Measurements from ENCODE around the gene SPIN2A. TPM values are rescaled to one million over a fixed set of nuclear protein-coding genes. Genes with fewer than 3 reads are reported as not detected.

SPIN2A gene
- total and polyA plus RNA-seq, 10 of the 15 experiments (the other 5 are each of a cell fraction or from before 2014, with no cell fraction given) = 0.09 to 0.45 (median 0.34) TPM; not detected in 1

DNA sequence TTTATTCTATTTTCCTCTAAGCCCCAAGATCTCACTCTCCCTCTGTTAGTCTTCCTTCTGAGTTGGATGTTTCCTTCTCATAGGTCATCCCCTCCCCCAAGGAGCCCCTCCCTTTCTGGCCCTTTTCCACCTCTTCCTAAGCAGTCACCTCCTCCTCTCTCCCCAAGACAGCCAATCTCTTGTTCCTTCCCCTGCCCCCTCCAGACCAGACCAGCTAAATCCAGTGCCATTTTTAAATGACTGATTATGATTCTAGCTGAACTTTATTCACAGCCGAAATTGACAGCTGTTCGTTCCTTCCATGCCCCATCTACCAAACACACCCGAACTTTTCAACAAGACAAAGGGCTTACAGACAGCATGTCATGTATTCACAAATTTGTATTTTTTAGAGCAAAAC, 1.9 kb downstream of the SPIN2A start:
- FAIRE-seq = no peak
- Histone ChIP-seq H3K36me3 (ENCODE audit: control insufficient read depth in 2 of 2, insufficient read depth in 2 of 2, low read length in 1 of 2) (no peaks in the 10 kb centered on the region), H3K27me3 (replicated peaks in 1 of 2; ENCODE audit: control insufficient read depth in 2 of 2, insufficient read depth in 2 of 2, low read length in 1 of 2) (no peaks in the 10 kb centered on the region), H4K20me1 (ENCODE audit: control insufficient read depth, insufficient read depth) (no peaks in the 10 kb centered on the region), H3K9ac (ENCODE audit: control insufficient read depth, insufficient read depth, low read length) (no peak overlapping the region), H2AFZ (ENCODE audit: control insufficient read depth, low read depth, low read length) (no peak overlapping the region), H3K4me2 (ENCODE audit: control insufficient read depth, insufficient read depth) (no peak overlapping the region), H3K9me3 (replicated peaks; ENCODE audit: control insufficient read depth, insufficient read depth, low read length) (no peaks in the 10 kb centered on the region), H3K4me3 (no peak overlapping the region), H3K4me1 (ENCODE audit: control insufficient read depth, insufficient read depth, low read length) (no peaks in the 10 kb centered on the region), H3K27ac (ENCODE audit: control insufficient read depth, insufficient read depth) (no peak overlapping the region), H3K79me2 (ENCODE audit: control insufficient read depth, insufficient read depth, low read length) (no peaks in the 10 kb centered on the region)
- RAD21 ChIA-PET (ENCODE audit: unreplicated experiment) = no interaction called here
- 81% methylated on average over 3 of the region's 3 CpGs for WGBS (ENCODE audit: insufficient coverage, insufficient replicate concordance, low lambda C conversion rate, missing lambda C conversion rate)
- intact Hi-C loops (cut with micrococcal nuclease; ENCODE audit: unreplicated experiment) (no loop called here), in situ Hi-C loops (cut with MboI) (loop anchor here (25.0 kb wide), 2 partner anchors 148 to 573 kb away; partner anchors contain the start of genes SPIN3 and UBQLN2)
- CTCF ChIA-PET = no interaction called here
- DNase-seq (ENCODE audit: low read depth, low spot score) = no peak
- BruUV-seq (replicated peaks) = no TSS peak
- SMC1A ChIA-PET (ENCODE audit: uncharacterized antibody, unreplicated experiment) = no interaction called here
- POLR2A ChIA-PET = no interaction called here
- no peak for ATAC-seq
- TF ChIP-seq YY1 (IDR thresholded peaks at IDR 0.05; ENCODE audit: low read depth, low read length) (no peak), BRCA1 (IDR thresholded peaks at IDR 0.05; ENCODE audit: low read depth, low read length) (no peak), POU2F2 (IDR thresholded peaks at IDR 0.05; ENCODE audit: borderline replicate concordance, low read depth, low read length) (no peak), SMAD1 (IDR thresholded peaks at IDR 0.05; ENCODE audit: low read depth, partially characterized antibody) (no peak), EED (IDR thresholded peaks at IDR 0.05; ENCODE audit: low read depth) (no peak), EGR1 (IDR thresholded peaks at IDR 0.05; ENCODE audit: borderline replicate concordance in 1 of 2, low read depth in 2 of 2, low read length in 2 of 2) (no peak), TCF3 (IDR thresholded peaks at IDR 0.05; ENCODE audit: borderline replicate concordance, insufficient read depth, low read depth, low read length) (no peak), HDGF (IDR thresholded peaks at IDR 0.05) (no peak), NR2C1 (IDR thresholded peaks at IDR 0.05) (no peak), STAT3 (IDR thresholded peaks at IDR 0.05; ENCODE audit: low read depth, low read length) (no peak), CEBPB (IDR thresholded peaks at IDR 0.05; ENCODE audit: borderline replicate concordance in 1 of 2, low read depth in 2 of 2, low read length in 2 of 2) (no peak), IKZF2 (IDR thresholded peaks at IDR 0.05) (no peak), BACH1 (IDR thresholded peaks at IDR 0.05; ENCODE audit: borderline replicate concordance) (no peak)
- TF ChIP-seq, protein P1, sequence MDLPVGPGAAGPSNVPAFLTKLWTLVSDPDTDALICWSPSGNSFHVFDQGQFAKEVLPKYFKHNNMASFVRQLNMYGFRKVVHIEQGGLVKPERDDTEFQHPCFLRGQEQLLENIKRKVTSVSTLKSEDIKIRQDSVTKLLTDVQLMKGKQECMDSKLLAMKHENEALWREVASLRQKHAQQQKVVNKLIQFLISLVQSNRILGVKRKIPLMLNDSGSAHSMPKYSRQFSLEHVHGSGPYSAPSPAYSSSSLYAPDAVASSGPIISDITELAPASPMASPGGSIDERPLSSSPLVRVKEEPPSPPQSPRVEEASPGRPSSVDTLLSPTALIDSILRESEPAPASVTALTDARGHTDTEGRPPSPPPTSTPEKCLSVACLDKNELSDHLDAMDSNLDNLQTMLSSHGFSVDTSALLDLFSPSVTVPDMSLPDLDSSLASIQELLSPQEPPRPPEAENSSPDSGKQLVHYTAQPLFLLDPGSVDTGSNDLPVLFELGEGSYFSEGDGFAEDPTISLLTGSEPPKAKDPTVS (IDR thresholded peaks at IDR 0.05; ENCODE audit: low read depth, low read length) = no peak
- TF ChIP-seq, protein P2, sequence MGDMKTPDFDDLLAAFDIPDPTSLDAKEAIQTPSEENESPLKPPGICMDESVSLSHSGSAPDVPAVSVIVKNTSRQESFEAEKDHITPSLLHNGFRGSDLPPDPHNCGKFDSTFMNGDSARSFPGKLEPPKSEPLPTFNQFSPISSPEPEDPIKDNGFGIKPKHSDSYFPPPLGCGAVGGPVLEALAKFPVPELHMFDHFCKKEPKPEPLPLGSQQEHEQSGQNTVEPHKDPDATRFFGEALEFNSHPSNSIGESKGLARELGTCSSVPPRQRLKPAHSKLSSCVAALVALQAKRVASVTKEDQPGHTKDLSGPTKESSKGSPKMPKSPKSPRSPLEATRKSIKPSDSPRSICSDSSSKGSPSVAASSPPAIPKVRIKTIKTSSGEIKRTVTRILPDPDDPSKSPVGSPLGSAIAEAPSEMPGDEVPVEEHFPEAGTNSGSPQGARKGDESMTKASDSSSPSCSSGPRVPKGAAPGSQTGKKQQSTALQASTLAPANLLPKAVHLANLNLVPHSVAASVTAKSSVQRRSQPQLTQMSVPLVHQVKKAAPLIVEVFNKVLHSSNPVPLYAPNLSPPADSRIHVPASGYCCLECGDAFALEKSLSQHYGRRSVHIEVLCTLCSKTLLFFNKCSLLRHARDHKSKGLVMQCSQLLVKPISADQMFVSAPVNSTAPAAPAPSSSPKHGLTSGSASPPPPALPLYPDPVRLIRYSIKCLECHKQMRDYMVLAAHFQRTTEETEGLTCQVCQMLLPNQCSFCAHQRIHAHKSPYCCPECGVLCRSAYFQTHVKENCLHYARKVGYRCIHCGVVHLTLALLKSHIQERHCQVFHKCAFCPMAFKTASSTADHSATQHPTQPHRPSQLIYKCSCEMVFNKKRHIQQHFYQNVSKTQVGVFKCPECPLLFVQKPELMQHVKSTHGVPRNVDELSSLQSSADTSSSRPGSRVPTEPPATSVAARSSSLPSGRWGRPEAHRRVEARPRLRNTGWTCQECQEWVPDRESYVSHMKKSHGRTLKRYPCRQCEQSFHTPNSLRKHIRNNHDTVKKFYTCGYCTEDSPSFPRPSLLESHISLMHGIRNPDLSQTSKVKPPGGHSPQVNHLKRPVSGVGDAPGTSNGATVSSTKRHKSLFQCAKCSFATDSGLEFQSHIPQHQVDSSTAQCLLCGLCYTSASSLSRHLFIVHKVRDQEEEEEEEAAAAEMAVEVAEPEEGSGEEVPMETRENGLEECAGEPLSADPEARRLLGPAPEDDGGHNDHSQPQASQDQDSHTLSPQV (IDR thresholded peaks at IDR 0.05) = no peak

Measured in GM12878 (cell line).